IMR-90 (cell line): Measurements from ENCODE around the gene KCNK6. TPM values are rescaled to one million over a fixed set of nuclear protein-coding genes. Genes with fewer than 3 reads are reported as not detected.

Experiments
- ATAC-seq: fragments of 200-7000 bp; cut with Tn5 transposase; 2 replicates; pipeline ENCODE4 v1.9.1; 2020; ENCODE audit warnings: low read depth, mild to moderate bottlenecking, moderate library complexity
- BruUV-seq: library from RNA; stranded (reverse); fragments of 400-500 nt; replicated peaks from 2 replicates; lab custom pipeline; 2021; lab: Mats Ljungman, UMichigan
- CTCF ChIA-PET: fragments of 300-600 bp; formaldehyde crosslinking; extraction: SDS; loops from one replicate; lab custom pipeline; 2021; ENCODE audit warnings: antibody characterized with exemption; lab: Yijun Ruan, JAX
- POLR2A ChIA-PET: fragments of 300-600 bp; sonication (Branson Sonifier 250); formaldehyde crosslinking; loops from one replicate; lab custom pipeline; 2022; ENCODE audit warnings: antibody characterized with exemption; ENCODE audit not compliant: unreplicated experiment; lab: Charles Lee
- DNase-seq: peaks from one replicate; pipeline ENCODE4 v3.0.0; 2013
- H2AFZ ChIP-seq: replicated peaks from 2 replicates; pipeline ENCODE3; 2013; ENCODE audit warnings: low read length, mild to moderate bottlenecking; ENCODE audit not compliant: poor library complexity
- H2AK5ac ChIP-seq: 2 replicates; pipeline ENCODE4 v1.6.1; 2013; ENCODE audit warnings: low read depth, low read length, inconsistent platforms
- H2AK9ac ChIP-seq: replicated peaks from 2 replicates; pipeline ENCODE3; 2013; ENCODE audit warnings: mild to moderate bottlenecking, low read depth, low read length, moderate library complexity; ENCODE audit not compliant: poor library complexity
- H2BK120ac ChIP-seq: 2 replicates; pipeline ENCODE4 v1.6.1; 2013; ENCODE audit warnings: low read depth, low read length, inconsistent platforms
- H2BK15ac ChIP-seq: 3 replicates; pipeline ENCODE4 v1.6.1; 2013; ENCODE audit warnings: low read depth, low read length, inconsistent platforms
- H2BK20ac ChIP-seq: 2 replicates; pipeline ENCODE4 v1.6.1; 2013; ENCODE audit warnings: low read depth, mild to moderate bottlenecking, inconsistent platforms, low read length, moderate library complexity
- H2BK5ac ChIP-seq: 2 replicates; pipeline ENCODE4 v1.6.1; 2013; ENCODE audit warnings: mild to moderate bottlenecking, low read depth, low read length, inconsistent platforms; ENCODE audit not compliant: poor library complexity, severe bottlenecking
- H3K14ac ChIP-seq: replicated peaks from 2 replicates; pipeline ENCODE4 v1.6.1; 2013; ENCODE audit warnings: low read depth, low read length, inconsistent platforms
- H3K18ac ChIP-seq: 2 replicates; pipeline ENCODE4 v1.6.1; 2013; ENCODE audit warnings: low read depth, low read length, control low read depth
- H3K23ac ChIP-seq: 2 replicates; pipeline ENCODE4 v1.6.1; 2013; ENCODE audit warnings: low read depth, low read length, inconsistent platforms
- H3K27ac ChIP-seq: 2 replicates; pipeline ENCODE4 v1.5.1; 2013; ENCODE audit warnings: mild to moderate bottlenecking, control low read depth, low read length; ENCODE audit not compliant: insufficient read depth
- H3K27me3 ChIP-seq: 2 replicates; pipeline ENCODE4 v1.6.1; 2013; ENCODE audit warnings: low read length; ENCODE audit not compliant: control insufficient read depth, insufficient read depth
- H3K36me3 ChIP-seq: 2 replicates; pipeline ENCODE4 v1.6.1; 2013; ENCODE audit warnings: low read length, mixed read lengths; ENCODE audit not compliant: control insufficient read depth, insufficient read depth
- H3K4ac ChIP-seq: 2 replicates; pipeline ENCODE4 v1.6.1; 2013; ENCODE audit warnings: low read depth, low read length, inconsistent platforms
- H3K4me1 ChIP-seq: 2 replicates; pipeline ENCODE4 v1.6.1; 2013; ENCODE audit warnings: low read length, mixed read lengths; ENCODE audit not compliant: control insufficient read depth, insufficient read depth
- H3K4me2 ChIP-seq: 2 replicates; pipeline ENCODE4 v1.6.1; 2013; ENCODE audit warnings: low read depth, mild to moderate bottlenecking, control low read depth, low read length, moderate library complexity
- H3K4me3 ChIP-seq: 2 replicates; pipeline ENCODE4 v1.5.1; 2013; ENCODE audit warnings: low read depth, mild to moderate bottlenecking, control low read depth, low read length, moderate library complexity; ENCODE audit not compliant: insufficient read depth
- H3K56ac ChIP-seq: 2 replicates; pipeline ENCODE4 v1.6.1; 2013; ENCODE audit warnings: low read length, inconsistent platforms; ENCODE audit not compliant: insufficient read depth; ENCODE audit errors: extremely low read depth
- H3K79me1 ChIP-seq, 2 experiments: 2 replicates each; pipeline ENCODE4 v1.6.1; 2013; ENCODE audit warnings: low read length in 2 of 2, inconsistent platforms in 1 of 2, low read depth in 1 of 2
- H3K9ac ChIP-seq: 2 replicates; pipeline ENCODE4 v1.6.1; 2013; ENCODE audit warnings: low read depth, low read length, control low read depth
- H3K9me1 ChIP-seq: 2 replicates; pipeline ENCODE4 v1.6.1; 2013; ENCODE audit warnings: low read length, inconsistent platforms; ENCODE audit not compliant: insufficient read depth
- H3K9me3 ChIP-seq: 2 replicates; pipeline ENCODE4 v1.6.1; 2013; ENCODE audit warnings: low read length; ENCODE audit not compliant: control insufficient read depth, insufficient read depth
- H4K20me1 ChIP-seq: 2 replicates; pipeline ENCODE4 v1.6.1; 2013; ENCODE audit warnings: low read length, inconsistent platforms; ENCODE audit not compliant: insufficient read depth
- H4K5ac ChIP-seq: 2 replicates; pipeline ENCODE4 v1.6.1; 2013; ENCODE audit warnings: mild to moderate bottlenecking, low read depth, low read length, control low read depth
- H4K8ac ChIP-seq, 2 experiments: 2 replicates each; pipeline ENCODE4 v1.6.1; 2013; ENCODE audit warnings: low read depth in 2 of 2, low read length in 2 of 2, control low read depth in 1 of 2, inconsistent platforms in 1 of 2
- H4K91ac ChIP-seq: 2 replicates; pipeline ENCODE4 v1.6.1; 2013; ENCODE audit warnings: low read depth, low read length, inconsistent platforms; ENCODE audit not compliant: insufficient read depth
- CEBPB ChIP-seq: IDR thresholded peaks from 2 replicates; pipeline ENCODE4 v1.6.1; 2012; ENCODE audit warnings: low read depth, low read length, improper control_type of control experiment
- CHD1 ChIP-seq: IDR thresholded peaks from 2 replicates; pipeline ENCODE4 v1.6.1; 2012; ENCODE audit warnings: low read depth, low read length, improper control_type of control experiment
- CTCF ChIP-seq: conservative IDR thresholded peaks from 2 replicates; pipeline ENCODE4 v1.5.1; 2012; ENCODE audit warnings: mild to moderate bottlenecking, low read depth, low read length, improper control_type of control experiment
- ELK1 ChIP-seq: fragments of 150-350 bp; IDR thresholded peaks from 2 replicates; pipeline ENCODE4 v1.6.1; 2016; ENCODE audit warnings: low read depth, mild to moderate bottlenecking, low read length, moderate library complexity, borderline replicate concordance
- FOS ChIP-seq: fragments of 150-350 bp; IDR thresholded peaks from 2 replicates; pipeline ENCODE4 v1.6.1; 2016; ENCODE audit warnings: low read depth, low read length
- MAFK ChIP-seq: IDR thresholded peaks from 2 replicates; pipeline ENCODE4 v1.6.1; 2012; ENCODE audit warnings: low read depth, low read length, improper control_type of control experiment
- MAZ ChIP-seq: IDR thresholded peaks from 2 replicates; pipeline ENCODE4 v1.6.1; 2012; ENCODE audit warnings: low read depth, mild to moderate bottlenecking, low read length, improper control_type of control experiment, moderate library complexity, borderline replicate concordance
- MXI1 ChIP-seq: IDR thresholded peaks from 2 replicates; pipeline ENCODE4 v1.6.1; 2012; ENCODE audit warnings: low read depth, mild to moderate bottlenecking, low read length, moderate library complexity, borderline replicate concordance
- NFE2L2 ChIP-seq: fragments of 150-350 bp; IDR thresholded peaks from 2 replicates; pipeline ENCODE4 v1.6.1; 2016; ENCODE audit warnings: low read depth, mild to moderate bottlenecking, low read length
- POLR2A ChIP-seq: IDR thresholded peaks from 2 replicates; pipeline ENCODE4 v1.6.1; 2012; ENCODE audit warnings: mild to moderate bottlenecking, low read depth, low read length
- RCOR1 ChIP-seq: IDR thresholded peaks from 2 replicates; pipeline ENCODE4 v1.6.1; 2012; ENCODE audit warnings: mild to moderate bottlenecking, low read length, improper control_type of control experiment; ENCODE audit not compliant: insufficient replicate concordance
- SMC3 ChIP-seq: fragments of 150-350 bp; IDR thresholded peaks from 2 replicates; pipeline ENCODE4 v1.6.1; 2016; ENCODE audit warnings: low read depth, mild to moderate bottlenecking, antibody characterized with exemption, low read length, moderate library complexity
- USF2 ChIP-seq: fragments of 150-350 bp; IDR thresholded peaks from 2 replicates; pipeline ENCODE4 v1.6.1; 2017; ENCODE audit warnings: mild to moderate bottlenecking, antibody characterized with exemption, low read length, low read depth
- WGBS, 2 experiments: methylation state at CpG; one replicate each; pipeline versions ENCODE4 v1.1.5 to v1.1.7; 2013; ENCODE audit warnings: missing lambda C conversion rate in 2 of 2; ENCODE audit not compliant: insufficient read length in 1 of 2; ENCODE audit errors: extremely low coverage in 2 of 2; 5-methylcytosine and 5-hydroxymethylcytosine counted together
- dilution Hi-C: fragments of 300-500 bp; cut with HindIII; formaldehyde crosslinking; loops from one replicate; pipeline ENCODE4 v1.14.3; 2018; ENCODE audit warnings: low sequenced_read_pairs; ENCODE audit not compliant: unreplicated experiment
- in situ Hi-C: fragments of 300-500 bp; cut with MboI; formaldehyde crosslinking; loops from 3 replicates; pipeline ENCODE4 v1.14.3; 2019; ENCODE audit warnings: low sequenced_read_pairs, inconsistent platforms, mixed read lengths
- intact Hi-C: fragments of 100-400 bp; cut with micrococcal nuclease; formaldehyde crosslinking; loops from 2 replicates; pipeline ENCODE4 v1.10.0; 2022
- polyA plus RNA-seq, 3 experiments: library from polyadenylated mRNA; depleted of rRNA; stranded (reverse); fragments of >200 nt; gene quantifications; 2 replicates each; pipeline ENCODE4 v1.2.3, GENCODE V29; 2012; ENCODE audit warnings: low replicate concordance in 1 of 3
- total RNA-seq: library from RNA; depleted of rRNA; stranded (reverse); fragments of >200 nt; gene quantifications from 2 replicates; pipeline ENCODE4 v1.2.3, GENCODE V29; 2012

Gene KCNK6
- total and polyA plus RNA-seq, 2 of the 4 experiments (the other 2 are of a cell fraction): 2.7 to 4.5 TPM

- H2AK5ac ChIP-seq: no peak overlapping the region
- intact Hi-C loops: no loop called here
- peaks cover 10 to 46% of the 10 kb centered on the region in 2 experiments for H3K79me1 ChIP-seq
- no peak overlapping the region for H2AK9ac ChIP-seq
- ChIA-PET POLR2A (no interaction called here), CTCF (no interaction called here)
- H3K23ac ChIP-seq: no peak overlapping the region
- no peak overlapping the region for H2BK20ac ChIP-seq
- no peak overlapping the region for H3K56ac ChIP-seq
- H2BK120ac ChIP-seq: no peak overlapping the region
- H3K9me3 ChIP-seq: no peaks in the 10 kb centered on the region
- H2AFZ ChIP-seq: no peak overlapping the region
- no peak overlapping the region for H3K4me3 ChIP-seq
- dilution Hi-C loops: no loop called here
- no peak overlapping the region for H3K4ac ChIP-seq
- H3K9ac ChIP-seq: no peak overlapping the region
- 100% methylated on average over 1 of the region's 2 CpGs; no CpG with 5 or more reads in 1 of the 2 experiments for WGBS, 2 experiments
- BruUV-seq: no TSS peak
- H3K27me3 ChIP-seq: no peaks in the 10 kb centered on the region
- no peak overlapping the region for H4K5ac ChIP-seq
- H4K20me1 ChIP-seq: peaks cover 4% of the 10 kb centered on the region; the same call in 1 of the 2 replicates
- H3K4me1 ChIP-seq: no peaks in the 10 kb centered on the region
- no peak overlapping the region for H2BK15ac ChIP-seq
- H3K18ac ChIP-seq: no peak overlapping the region
- no peak overlapping the region for H3K14ac ChIP-seq
- H3K27ac ChIP-seq: no peak overlapping the region
- TF ChIP-seq POLR2A (no peak), CHD1 (no peak), MXI1 (no peak), SMC3 (no peak), MAFK (no peak), MAZ (no peak), NFE2L2 (no peak), FOS (no peak), RCOR1 (no peak), CEBPB (no peak), CTCF (no peak), USF2 (no peak), ELK1 (no peak)
- no peaks in the 10 kb centered on the region for H3K9me1 ChIP-seq
- no peak overlapping the region for H4K8ac ChIP-seq
- peak overlapping the region; percentile 67 for H2BK5ac ChIP-seq
- ATAC-seq (no peak), DNase-seq (no peak)
- in situ Hi-C loops: no loop called here
- H3K36me3 ChIP-seq: peaks cover 20% of the 10 kb centered on the region
- H4K91ac ChIP-seq: no peak overlapping the region
- H3K4me2 ChIP-seq: no peak overlapping the region
Observed at GRCh38 chr19:38310279-38310670, 9.4 kb upstream of the KCNK6 start.
